IMR-90 (cell line): ENCODE measurements around the gene MYH9.

Experiments
- CEBPB ChIP-seq: IDR thresholded peaks from 2 replicates; pipeline ENCODE4 v1.6.1; 2012; ENCODE audit warnings: low read depth, low read length, improper control_type of control experiment
- ELK1 ChIP-seq: fragments of 150-350 bp; IDR thresholded peaks from 2 replicates; pipeline ENCODE4 v1.6.1; 2016; ENCODE audit warnings: low read depth, mild to moderate bottlenecking, low read length, moderate library complexity, borderline replicate concordance
- MXI1 ChIP-seq: IDR thresholded peaks from 2 replicates; pipeline ENCODE4 v1.6.1; 2012; ENCODE audit warnings: low read depth, mild to moderate bottlenecking, low read length, moderate library complexity, borderline replicate concordance
- POLR2A ChIP-seq: IDR thresholded peaks from 2 replicates; pipeline ENCODE4 v1.6.1; 2012; ENCODE audit warnings: mild to moderate bottlenecking, low read depth, low read length
- RAD21 ChIP-seq: IDR thresholded peaks from 2 replicates; pipeline ENCODE4 v1.6.1; 2012; ENCODE audit warnings: low read length, improper control_type of control experiment
- RCOR1 ChIP-seq: IDR thresholded peaks from 2 replicates; pipeline ENCODE4 v1.6.1; 2012; ENCODE audit warnings: mild to moderate bottlenecking, low read length, improper control_type of control experiment; ENCODE audit not compliant: insufficient replicate concordance
- SMC3 ChIP-seq: fragments of 150-350 bp; IDR thresholded peaks from 2 replicates; pipeline ENCODE4 v1.6.1; 2016; ENCODE audit warnings: low read depth, mild to moderate bottlenecking, antibody characterized with exemption, low read length, moderate library complexity
- TF ChIP-seq, protein P1 (sequence below): conservative IDR thresholded peaks from 2 replicates; pipeline ENCODE4 v1.5.1; 2012; ENCODE audit warnings: mild to moderate bottlenecking, low read depth, low read length, improper control_type of control experiment

- TF ChIP-seq POLR2A: no peak
- no peak for TF ChIP-seq CEBPB
- TF ChIP-seq, protein P1, sequence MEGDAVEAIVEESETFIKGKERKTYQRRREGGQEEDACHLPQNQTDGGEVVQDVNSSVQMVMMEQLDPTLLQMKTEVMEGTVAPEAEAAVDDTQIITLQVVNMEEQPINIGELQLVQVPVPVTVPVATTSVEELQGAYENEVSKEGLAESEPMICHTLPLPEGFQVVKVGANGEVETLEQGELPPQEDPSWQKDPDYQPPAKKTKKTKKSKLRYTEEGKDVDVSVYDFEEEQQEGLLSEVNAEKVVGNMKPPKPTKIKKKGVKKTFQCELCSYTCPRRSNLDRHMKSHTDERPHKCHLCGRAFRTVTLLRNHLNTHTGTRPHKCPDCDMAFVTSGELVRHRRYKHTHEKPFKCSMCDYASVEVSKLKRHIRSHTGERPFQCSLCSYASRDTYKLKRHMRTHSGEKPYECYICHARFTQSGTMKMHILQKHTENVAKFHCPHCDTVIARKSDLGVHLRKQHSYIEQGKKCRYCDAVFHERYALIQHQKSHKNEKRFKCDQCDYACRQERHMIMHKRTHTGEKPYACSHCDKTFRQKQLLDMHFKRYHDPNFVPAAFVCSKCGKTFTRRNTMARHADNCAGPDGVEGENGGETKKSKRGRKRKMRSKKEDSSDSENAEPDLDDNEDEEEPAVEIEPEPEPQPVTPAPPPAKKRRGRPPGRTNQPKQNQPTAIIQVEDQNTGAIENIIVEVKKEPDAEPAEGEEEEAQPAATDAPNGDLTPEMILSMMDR: no peak
- TF ChIP-seq ELK1: no peak
- no peak for TF ChIP-seq RCOR1
- no peak for TF ChIP-seq RAD21
- TF ChIP-seq MXI1: no peak
- TF ChIP-seq SMC3: no peak
These were observed 21.3 kb upstream of the MYH9 start for GRCh38 chr22:36409056-36409455.
